HG03354 (cell line): Measurements from ENCODE around the gene KSR1.

ENCODE experiments used
- ATAC-seq: cut with Tn5 transposase; IDR thresholded peaks from one replicate; pipeline ENCODE4 v1.9.1; 2021; ENCODE audit warnings: mild to moderate bottlenecking; ENCODE audit not compliant: unreplicated experiment, poor library complexity, severe bottlenecking

KSR1 gene

DNA sequence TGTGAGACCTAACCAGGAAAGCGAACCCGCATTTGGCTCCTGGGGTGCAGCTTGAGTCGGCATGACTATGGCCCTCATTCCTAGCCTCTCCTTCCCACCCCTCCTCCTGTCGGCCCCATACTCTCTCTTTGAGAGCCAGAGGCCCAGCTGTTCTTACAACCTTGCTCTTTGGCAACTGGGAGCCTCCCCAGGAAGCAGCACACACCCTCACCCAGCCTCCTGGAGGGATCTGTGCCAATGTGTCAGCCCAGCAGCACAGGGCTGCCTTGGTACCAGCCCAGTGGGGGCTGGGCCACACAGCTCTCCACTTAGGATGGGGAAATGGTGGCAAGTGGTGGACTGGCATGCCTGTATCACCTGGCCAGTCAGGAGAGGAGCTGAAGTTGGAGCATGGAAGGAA is 104.4 kb downstream of the KSR1 start:
- ATAC-seq = no peak

DNA sequence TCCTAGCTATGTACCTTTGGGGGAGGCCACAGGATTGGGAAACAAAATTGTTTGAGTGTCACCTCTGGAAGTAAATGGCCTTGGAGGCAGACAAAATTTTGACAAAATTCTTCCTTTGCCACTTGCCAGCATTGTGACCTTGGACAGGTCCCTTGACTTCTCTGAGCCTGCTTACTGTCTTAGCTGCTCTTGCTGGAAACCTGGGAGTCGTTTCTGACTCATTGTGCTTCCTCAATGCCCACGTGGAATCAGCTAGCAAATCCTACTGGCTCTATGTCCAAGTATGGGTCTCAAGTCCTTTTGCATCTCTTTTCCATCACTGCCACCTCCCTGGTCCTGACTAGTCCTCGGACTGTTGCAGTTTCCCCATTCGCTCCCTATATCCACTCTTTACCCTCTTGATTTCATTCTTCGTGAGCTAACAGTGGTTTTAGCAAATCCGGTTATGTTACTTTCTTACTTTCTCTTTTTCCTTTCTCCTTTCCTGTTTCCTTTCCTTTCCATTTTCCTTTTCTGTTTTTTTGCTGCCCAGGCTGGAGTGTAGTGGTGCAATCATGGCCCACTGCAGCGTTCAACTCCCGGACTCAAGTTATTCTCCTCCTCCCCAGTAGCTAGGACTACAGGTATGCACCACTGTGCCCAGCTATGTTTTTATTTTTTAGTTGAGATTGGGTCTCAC is 106.7 kb downstream of the KSR1 start:
- ATAC-seq = no peak

DNA sequence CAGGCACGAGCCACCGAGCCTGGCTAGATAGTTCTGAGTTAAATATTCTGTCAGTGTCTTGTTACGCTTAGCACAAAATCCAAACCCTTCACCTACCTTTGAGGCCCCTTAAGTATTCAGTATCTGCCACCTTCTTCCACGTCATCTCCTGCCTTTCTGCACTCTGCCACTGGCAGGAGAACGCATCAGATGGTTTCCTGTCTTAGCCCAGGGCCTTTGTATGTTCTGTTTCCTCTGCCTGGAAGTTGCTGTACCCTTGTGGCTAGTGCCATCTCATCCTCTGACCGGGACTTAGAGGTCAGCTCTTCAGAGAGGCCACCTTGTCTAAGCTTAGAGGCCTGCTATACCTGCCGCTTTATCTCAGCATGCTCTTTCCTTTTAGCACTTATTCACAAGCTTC is 107.3 kb downstream of the KSR1 start:
- ATAC-seq = no peak

DNA sequence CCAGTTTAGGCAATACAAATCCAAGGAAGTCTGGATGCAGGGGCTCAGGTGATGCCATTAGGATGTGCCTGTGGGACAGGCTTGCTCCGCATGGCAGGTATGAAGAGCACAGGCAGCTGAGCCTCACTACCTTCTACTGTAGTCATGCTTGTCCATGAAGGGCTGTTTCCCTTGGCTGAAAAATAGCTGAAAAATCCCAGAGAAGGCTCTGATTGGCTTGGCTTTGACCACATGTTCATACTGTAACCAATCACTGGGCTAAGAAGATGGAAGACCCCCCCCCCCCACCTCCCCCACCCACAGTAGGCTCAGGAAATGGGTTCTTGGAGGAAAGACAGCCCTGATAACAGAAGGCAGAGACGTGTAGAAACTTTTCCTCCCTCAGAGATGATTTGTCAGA is 108.2 kb downstream of the KSR1 start:
- no peak for ATAC-seq

GRCh38 chr17:27565874-27566670 is 109.8 kb downstream of the KSR1 start:
- ATAC-seq = no peak

DNA sequence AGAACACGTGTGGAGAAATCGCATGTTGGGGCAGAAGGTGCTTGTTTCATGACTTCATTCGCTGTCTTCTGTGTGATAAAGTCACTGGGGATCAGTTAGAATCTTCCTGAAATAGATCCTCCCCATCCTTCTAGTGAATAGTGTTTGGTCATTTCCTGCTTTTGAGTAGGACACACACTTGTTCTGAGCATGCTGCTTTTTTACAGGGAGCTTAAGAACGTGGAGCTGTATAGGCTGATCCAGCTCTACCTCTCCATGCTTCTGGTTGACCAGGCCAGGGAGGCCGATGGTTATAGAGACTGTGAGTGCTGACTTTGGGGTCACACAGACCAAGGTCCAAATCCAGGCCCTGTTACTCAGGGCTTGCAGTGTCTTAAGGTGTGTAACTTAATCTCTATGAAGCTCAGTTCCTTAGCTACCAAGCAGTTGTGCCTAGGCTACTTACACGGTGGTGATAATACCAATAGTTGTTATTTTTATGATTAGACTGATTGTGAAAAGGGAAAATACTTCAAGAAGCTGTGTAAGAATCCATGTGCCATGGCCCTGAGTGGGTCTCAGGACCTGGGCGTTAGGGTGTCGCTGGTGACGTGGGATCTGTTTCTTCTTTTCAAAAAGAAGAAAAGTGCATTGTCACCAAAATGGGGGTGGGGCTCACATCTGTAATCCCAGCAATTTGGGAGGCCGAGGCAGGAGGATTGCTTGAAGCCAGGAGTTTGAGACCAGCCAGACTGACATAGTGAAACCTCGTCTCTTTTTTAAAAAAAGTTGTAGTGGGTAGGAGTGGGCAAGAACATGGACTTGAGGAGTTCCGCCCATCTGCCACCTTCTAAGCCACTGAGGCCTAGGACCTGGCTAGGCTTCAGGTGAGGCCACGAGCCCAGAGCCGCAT is 110.7 kb downstream of the KSR1 start:
- ATAC-seq = no peak

DNA sequence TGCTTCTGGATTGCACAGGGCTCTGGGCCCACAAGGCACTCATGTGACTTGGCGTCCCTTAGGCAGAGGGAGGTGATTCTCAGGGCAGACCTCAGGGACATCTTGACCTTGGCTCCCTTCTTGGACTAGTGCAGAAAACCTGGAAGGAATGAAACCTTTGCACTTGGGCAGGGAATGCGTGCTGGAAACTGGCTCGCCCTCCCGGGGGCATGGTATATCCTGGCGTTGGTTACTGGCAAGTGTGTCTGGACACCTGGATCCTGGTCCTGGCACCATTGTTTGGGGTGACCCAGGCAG is 111.3 kb downstream of the KSR1 start:
- no peak for ATAC-seq

- no peak for ATAC-seq
Measured at GRCh38 chr17:27568216-27568615, 112.0 kb downstream of the KSR1 start.

DNA sequence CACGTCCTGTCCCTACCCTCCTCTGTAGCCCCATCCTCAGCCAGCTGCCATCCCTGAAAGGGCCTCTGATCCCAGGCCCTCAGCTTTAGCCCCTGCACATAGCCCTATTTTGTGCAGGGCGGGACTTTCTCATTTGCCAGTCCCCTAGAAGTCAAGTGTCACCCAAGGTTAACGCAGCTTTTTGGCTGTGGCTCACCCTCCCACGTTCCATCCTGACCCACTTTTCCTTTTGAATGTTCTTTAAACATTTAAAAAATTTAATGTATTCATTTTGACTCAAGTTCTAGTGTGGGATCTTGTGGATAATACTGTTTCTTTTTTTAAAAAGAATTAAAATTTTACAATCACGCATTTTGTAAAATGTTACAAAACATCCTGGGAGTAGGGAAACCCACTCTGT is 112.6 kb downstream of the KSR1 start:
- ATAC-seq = no peak

GRCh38 chr17:27569257-27569722 is 113.0 kb downstream of the KSR1 start:
- no peak for ATAC-seq

- no peak for ATAC-seq
Measured at GRCh38 chr17:27569884-27570577, 113.8 kb downstream of the KSR1 start.

DNA sequence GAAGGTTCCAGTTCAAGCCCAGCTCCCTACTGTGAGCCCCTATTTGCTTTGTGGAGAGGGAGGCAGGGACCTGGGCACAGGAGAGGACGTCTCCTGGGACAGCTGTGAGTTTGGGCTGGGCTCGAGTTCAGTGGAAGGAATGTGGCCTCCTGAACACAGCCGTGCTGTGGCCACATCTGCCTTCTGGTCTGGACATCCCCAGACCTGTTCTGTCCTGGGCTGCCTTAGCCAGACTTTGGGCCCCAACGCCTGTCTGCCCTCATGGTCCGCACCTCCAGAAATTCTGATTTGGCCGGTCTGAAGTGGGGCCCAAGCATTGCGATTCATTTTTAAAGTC is 114.3 kb downstream of the KSR1 start:
- ATAC-seq = no peak

- ATAC-seq = no peak
Measured at GRCh38 chr17:27571563-27572352, 115.5 kb downstream of the KSR1 start.

DNA sequence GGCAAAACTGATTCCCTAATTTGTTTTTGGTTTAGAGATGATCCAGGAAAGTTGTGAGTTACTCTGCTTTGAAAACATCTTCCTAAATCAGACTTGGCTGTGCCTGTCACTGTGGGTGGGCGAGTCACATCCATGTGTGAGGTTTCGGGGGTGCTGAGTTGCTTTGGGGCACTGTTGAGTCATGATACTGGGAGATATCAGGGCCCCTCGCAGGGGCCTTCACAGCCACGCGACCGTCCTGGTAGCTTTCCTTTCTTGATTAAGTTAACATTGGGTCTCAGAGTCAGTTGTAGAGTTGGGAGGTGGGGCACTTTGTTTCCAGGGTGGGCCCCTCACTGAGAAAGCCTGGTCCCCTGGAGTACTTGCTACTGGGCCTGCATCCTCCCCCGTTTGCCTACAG is 116.4 kb downstream of the KSR1 start:
- no peak for ATAC-seq

GRCh38 chr17:27573548-27573947 is 117.3 kb downstream of the KSR1 start:
- no peak for ATAC-seq

DNA sequence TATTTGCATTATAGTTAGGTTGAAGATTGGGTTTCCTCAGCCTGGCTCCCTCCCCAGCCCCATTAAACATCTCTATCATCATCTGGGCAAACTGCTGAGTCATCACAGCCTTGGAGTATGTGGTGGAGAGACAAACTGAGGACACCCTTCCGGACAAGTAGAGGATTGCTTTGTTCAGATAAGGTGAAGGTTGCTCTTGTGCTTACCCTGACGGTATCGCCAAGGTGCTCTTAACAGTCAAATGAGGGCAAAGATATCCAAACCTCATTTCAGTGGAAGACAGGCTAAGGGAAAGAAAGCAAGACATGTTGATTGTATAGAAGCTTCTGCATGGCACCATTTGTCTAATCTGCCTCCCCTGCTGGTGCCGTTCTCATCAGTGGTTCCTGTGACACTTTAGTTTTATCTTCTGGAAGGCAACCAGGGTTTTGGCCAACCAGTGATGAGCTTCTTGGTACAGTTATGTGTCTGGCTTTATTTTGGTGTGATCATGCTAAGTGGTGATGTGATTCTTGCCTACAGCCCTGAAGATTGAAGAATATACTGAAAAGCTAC is 117.8 kb downstream of the KSR1 start:
- no peak for ATAC-seq

GRCh38 chr17:27575096-27575911 is 119.1 kb downstream of the KSR1 start:
- no peak for ATAC-seq

DNA sequence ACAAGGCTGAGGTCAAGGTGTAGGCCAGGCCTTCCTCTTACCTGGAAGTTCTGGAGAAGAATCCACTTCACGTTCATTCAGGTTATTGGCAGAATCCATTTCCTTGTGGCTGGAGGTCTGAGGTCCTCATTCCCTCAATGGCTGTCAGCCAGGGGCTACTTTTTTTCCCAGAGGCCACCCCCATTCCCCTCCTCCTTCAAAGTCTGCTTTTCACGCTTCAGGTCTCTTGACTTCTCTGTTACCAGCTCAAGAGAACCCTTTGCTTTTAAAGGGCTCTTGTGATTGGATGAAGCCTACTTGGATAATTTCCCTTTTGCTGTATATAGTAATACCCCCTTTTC is 119.6 kb downstream of the KSR1 start:
- ATAC-seq = no peak
